Psoas muscle (tissue), 8 donors: Measurements from ENCODE around the gene PHF5A. TPM values are rescaled to one million over a fixed set of nuclear protein-coding genes. Genes with fewer than 3 reads are reported as not detected.

ENCODE experiments used
- ATAC-seq, 4 donors: fragments of 200-7000 bp; cut with Tn5 transposase; one replicate each; pipeline ENCODE4 v1.9.1; 2020; ENCODE audit warnings: moderate library complexity in 3 of 4, mild to moderate bottlenecking in 2 of 4
- DNase-seq, 2 donors: peaks; one replicate each; pipeline ENCODE4 v3.0.0-alpha.2; 2020
- H3K27ac ChIP-seq: fragments of 200-600 bp; one replicate; pipeline ENCODE4 v1.8.0; 2022
- H3K27me3 ChIP-seq, 3 donors: fragments of 200-600 bp in 1 of 3; one replicate each; pipeline versions ENCODE4 v1.6.1 to v1.8.0; 2013 to 2022; ENCODE audit warnings: low read length in 2 of 3, mild to moderate bottlenecking in 2 of 3, moderate library complexity in 1 of 3; ENCODE audit not compliant: insufficient read depth in 3 of 3
- H3K36me3 ChIP-seq, 2 donors: fragments of 200-600 bp in 1 of 2; one replicate each; pipeline versions ENCODE4 v1.6.1 to v1.8.0; 2013 to 2022; ENCODE audit warnings: low read depth in 1 of 2, mild to moderate bottlenecking in 1 of 2, moderate library complexity in 1 of 2; ENCODE audit not compliant: insufficient read depth in 1 of 2
- H3K4me1 ChIP-seq: fragments of 200-600 bp; one replicate; pipeline ENCODE4 v1.8.0; 2022
- H3K4me3 ChIP-seq: fragments of 200-600 bp; one replicate; pipeline ENCODE4 v1.8.0; 2022; ENCODE audit warnings: mild to moderate bottlenecking
- H3K9me3 ChIP-seq: fragments of 200-600 bp; one replicate; pipeline ENCODE4 v1.8.0; 2022
- WGBS, 3 donors: extraction: QIAGEN DNeasy Blood & Tissue Kit; methylation state at CpG; one replicate each; pipeline versions ENCODE4 v1.1.6 to v1.1.7; 2013; 5-methylcytosine and 5-hydroxymethylcytosine counted together
- intact Hi-C, 2 donors: fragments of 100-400 bp; cut with DNase I; formaldehyde crosslinking; loops; one replicate each; pipeline versions ENCODE4 v1.11.0 to v1.14.2; 2022
- polyA plus RNA-seq, 3 donors: library from polyadenylated mRNA; stranded (reverse); fragments of 200-250 nt; gene quantifications; one replicate each; pipeline ENCODE4 v1.2.3, GENCODE V29; 2013
- total RNA-seq, 4 donors: library from RNA; stranded (reverse); fragmentation: NEBNext Ultra II Directional in 2 of 4; extraction: Animal tissue kit (Norgen Biotek cat#: 25700) in 2 of 4; gene quantifications; one replicate each; pipeline versions ENCODE4 v1.2.1 to v1.2.4, GENCODE V29; 2021 to 2023
- TF ChIP-seq, protein P1 (sequence below): fragments of 200-600 bp; IDR thresholded peaks from one replicate; pipeline ENCODE4 v1.8.0; 2022; ENCODE audit warnings: antibody characterized with exemption
- donor health status: healthy with polysubstance abuse.
- donor health status: DM: no; HTN: no; CAD: no; lungs with moderate emphysema.
- donor health status: Bipolar disorder and iron deficiency.
- donor health status: healthy.
- donor health status: DM: yes; HTN: yes; CAD: no.
- donor health status: DM: no; HTN: no; CAD: no.
- donor health status: DM: no; HTN: no; CAD: no.
- donor health status: DM: yes; HTN: yes; CAD: no.

PHF5A gene
- total and polyA plus RNA-seq, 7 donors, result 19.9 to 79.2 (median 34.3) TPM

DNA sequence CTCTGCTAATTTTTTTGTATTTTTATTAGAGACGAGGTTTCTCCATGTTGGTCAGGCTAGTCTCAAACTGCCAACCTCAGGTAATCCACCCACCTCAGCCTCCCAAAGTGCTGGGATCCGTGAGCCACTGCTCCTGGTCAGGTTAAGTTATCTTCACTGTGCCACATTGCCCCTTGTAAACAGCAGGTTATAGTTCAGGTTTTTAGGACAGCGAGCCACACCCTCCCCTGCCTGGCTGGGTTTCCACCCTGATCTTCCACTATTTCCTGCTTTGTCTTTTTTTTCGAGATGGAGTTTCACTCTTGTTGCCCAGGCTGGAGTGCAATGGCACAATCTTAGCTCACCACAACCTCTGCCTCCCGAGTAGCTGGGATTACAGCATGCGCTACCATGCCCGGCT is 16.5 kb upstream of the PHF5A start:
- Histone ChIP-seq H3K4me1 (peaks cover 87% of the 10 kb centered on the region), H3K27me3 (no peaks in the 10 kb centered on the region), H3K36me3 (peaks cover 0 to 2% of the 10 kb centered on the region in 2 donors), H3K9me3 (no peaks in the 10 kb centered on the region), H3K27ac (peak overlapping the region; percentile 89), H3K4me3 (no peak overlapping the region)
- intact Hi-C loops, result no loop called here
- TF ChIP-seq, protein P1, sequence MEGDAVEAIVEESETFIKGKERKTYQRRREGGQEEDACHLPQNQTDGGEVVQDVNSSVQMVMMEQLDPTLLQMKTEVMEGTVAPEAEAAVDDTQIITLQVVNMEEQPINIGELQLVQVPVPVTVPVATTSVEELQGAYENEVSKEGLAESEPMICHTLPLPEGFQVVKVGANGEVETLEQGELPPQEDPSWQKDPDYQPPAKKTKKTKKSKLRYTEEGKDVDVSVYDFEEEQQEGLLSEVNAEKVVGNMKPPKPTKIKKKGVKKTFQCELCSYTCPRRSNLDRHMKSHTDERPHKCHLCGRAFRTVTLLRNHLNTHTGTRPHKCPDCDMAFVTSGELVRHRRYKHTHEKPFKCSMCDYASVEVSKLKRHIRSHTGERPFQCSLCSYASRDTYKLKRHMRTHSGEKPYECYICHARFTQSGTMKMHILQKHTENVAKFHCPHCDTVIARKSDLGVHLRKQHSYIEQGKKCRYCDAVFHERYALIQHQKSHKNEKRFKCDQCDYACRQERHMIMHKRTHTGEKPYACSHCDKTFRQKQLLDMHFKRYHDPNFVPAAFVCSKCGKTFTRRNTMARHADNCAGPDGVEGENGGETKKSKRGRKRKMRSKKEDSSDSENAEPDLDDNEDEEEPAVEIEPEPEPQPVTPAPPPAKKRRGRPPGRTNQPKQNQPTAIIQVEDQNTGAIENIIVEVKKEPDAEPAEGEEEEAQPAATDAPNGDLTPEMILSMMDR, result no peak
- ATAC-seq (no peak), DNase-seq (peak in 1 of 2 donors; percentile 23)
- 59 to 71% (median 62%) methylated on average over 7 of the region's 7 CpGs for WGBS, 3 donors

DNA sequence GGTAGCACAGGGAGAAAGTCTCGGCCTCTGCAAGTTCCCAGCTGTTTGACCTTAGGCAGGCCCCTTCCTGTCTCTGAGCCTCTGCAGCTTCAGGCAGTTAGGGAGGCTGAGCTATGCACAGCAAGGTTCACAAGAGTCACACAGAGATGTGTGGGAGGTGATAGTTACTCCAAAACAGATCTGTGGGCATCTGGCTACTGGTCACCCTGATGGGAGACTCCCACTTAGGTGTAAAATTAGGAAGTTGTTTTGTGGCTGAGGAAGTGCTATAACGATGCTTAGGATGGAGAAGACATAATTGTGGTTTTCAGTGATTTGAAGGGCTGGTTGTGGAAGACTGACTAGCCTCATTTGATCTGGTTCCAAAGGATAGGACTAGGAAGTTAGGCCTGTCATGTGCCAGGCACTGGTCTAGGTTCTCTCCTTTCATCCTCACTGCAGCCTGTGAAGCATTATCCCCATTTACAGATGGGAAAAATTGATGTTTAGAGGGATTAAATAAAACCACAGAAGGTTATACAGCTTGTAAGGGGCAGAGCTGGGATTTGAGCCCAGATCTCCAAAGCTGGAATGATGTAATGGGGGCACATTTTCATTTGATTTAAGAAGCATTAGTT is 13.9 kb upstream of the PHF5A start:
- TF ChIP-seq, protein P1, result no peak
- Histone ChIP-seq H3K9me3 (no peaks in the 10 kb centered on the region), H3K4me1 (peaks cover 90% of the 10 kb centered on the region), H3K27me3 (no peaks in the 10 kb centered on the region), H3K27ac (peak overlapping the region; percentile 89), H3K36me3 (peaks cover 2 to 8% of the 10 kb centered on the region in 2 donors), H3K4me3 (no peak overlapping the region)
- 39 to 50% (median 42%) methylated on average over 2 of the region's 2 CpGs for WGBS, 3 donors
- DNase-seq (no peak), ATAC-seq (no peak)
- intact Hi-C loops, result no loop called here

DNA sequence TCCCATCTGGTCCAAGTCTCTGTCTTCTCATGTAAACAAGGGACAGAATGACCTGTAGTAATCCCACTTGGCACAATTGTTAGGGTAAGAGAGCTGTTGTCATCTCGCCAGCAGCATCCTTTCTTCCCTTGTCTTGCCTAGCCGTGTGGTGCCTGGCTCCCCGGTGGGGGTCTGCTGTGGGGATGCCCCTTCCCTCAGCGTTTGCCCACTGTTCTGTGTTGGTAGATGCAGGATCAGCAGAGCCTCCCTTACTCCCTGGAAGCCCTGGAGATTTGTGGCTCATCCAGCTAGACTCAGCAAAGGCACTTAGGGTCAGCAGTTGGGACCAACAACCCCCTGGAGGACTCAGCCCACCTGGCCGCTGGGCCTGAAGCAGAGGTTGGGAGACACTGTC is 13.4 kb upstream of the PHF5A start:
- no peaks in the 10 kb centered on the region for H3K27me3 ChIP-seq
- peak overlapping the region; percentile 61 for H3K4me3 ChIP-seq
- 37 to 43% (median 40%) methylated on average over 5 of the region's 5 CpGs for WGBS, 3 donors
- peak overlapping the region; percentile 89 for H3K27ac ChIP-seq
- H3K9me3 ChIP-seq, result no peaks in the 10 kb centered on the region
- DNase-seq (no peak), ATAC-seq (no peak)
- TF ChIP-seq, protein P1, result no peak
- H3K4me1 ChIP-seq, result peaks cover 88% of the 10 kb centered on the region
- intact Hi-C loops, result no loop called here
- peaks cover 0 to 10% of the 10 kb centered on the region in 2 donors for H3K36me3 ChIP-seq

DNA sequence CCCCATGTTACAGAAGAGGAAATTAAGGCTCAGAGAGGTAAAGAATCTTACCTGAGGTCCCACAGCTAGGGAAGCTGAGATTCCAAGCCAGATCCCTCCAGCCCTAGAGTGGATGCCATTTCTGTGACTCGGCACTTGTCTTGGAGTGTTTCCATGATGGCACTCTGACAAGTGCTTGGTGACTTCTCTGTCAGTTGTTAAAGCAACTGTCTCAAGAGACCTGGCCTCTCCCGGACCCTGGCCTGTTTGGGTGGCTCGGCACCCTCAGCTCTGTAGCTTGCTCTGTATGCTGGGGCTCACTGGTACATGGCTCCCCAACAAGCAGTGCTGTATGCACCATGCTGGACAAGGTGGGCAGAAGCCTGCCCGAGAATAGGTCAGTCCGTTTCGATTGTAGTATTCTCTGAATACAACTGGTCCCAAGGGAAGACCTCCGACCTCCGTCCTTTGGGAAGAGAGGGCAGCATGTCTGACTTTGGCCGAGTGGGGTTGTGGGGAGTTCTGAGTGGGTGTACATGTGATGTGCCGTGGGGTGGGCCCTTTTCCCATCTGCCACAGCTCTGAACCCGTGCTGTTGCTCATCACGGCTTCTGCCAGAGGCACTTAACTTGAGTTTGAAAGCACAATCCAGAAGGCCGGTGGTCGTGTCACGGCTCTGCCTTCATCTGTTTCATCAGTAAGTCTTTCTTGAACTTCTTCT is 12.8 kb upstream of the PHF5A start:
- intact Hi-C loops, result no loop called here

More for the DNA sequence above, 12.8 kb upstream of the PHF5A start:
- H3K4me3 ChIP-seq, result peak overlapping the region; percentile 61
- ATAC-seq, result peak; percentile 73 to 81 (median 76)
- peaks cover 87% of the 10 kb centered on the region for H3K4me1 ChIP-seq
- H3K36me3 ChIP-seq, result peaks cover 0 to 10% of the 10 kb centered on the region in 2 donors
- H3K27ac ChIP-seq, result peak overlapping the region; percentile 89
- WGBS, 3 donors, result 33 to 50% (median 33%) methylated on average over 15 of the region's 15 CpGs
- H3K27me3 ChIP-seq, result no peaks in the 10 kb centered on the region
- no peaks in the 10 kb centered on the region for H3K9me3 ChIP-seq
- peak; percentile 53 to 79 for DNase-seq
- TF ChIP-seq, protein P1, result no peak
